H1 (cell line): ENCODE measurements around the gene ANKRD40. TPM values are rescaled to one million over a fixed set of nuclear protein-coding genes. Genes with fewer than 3 reads are reported as not detected.

ENCODE experiments used
- CTCF ChIA-PET: fragments of 300-600 bp; sonication (Branson Sonifier 250); formaldehyde crosslinking; loops from one replicate; lab custom pipeline; 2021; ENCODE audit not compliant: partially characterized antibody; lab: Charles Lee
- POLR2A ChIA-PET: fragments of 300-600 bp; sonication (Branson Sonifier 250); formaldehyde crosslinking; loops from one replicate; lab custom pipeline; 2021; ENCODE audit warnings: inconsistent platforms; ENCODE audit not compliant: partially characterized antibody; lab: Charles Lee
- DNase-seq, 2 experiments: peaks; one replicate each; pipeline versions ENCODE4 v3.0.0 to v3.0.0-alpha.2; 2010 to 2022; ENCODE audit warnings: low spot score in 2 of 2, low read depth in 1 of 2, mixed read lengths in 1 of 2
- FAIRE-seq: peaks from 2 replicates; lab custom pipeline; 2011; peaks lifted over from hg19 to GRCh38; lab: Jason Lieb, UNC
- H2AFZ ChIP-seq: 2 replicates; pipeline ENCODE4 v1.8.1; 2012; ENCODE audit warnings: low read length, inconsistent platforms
- H2AK5ac ChIP-seq: 2 replicates; pipeline ENCODE4 v1.6.1; 2013; ENCODE audit warnings: low read depth, low read length
- H2BK120ac ChIP-seq: replicated peaks from 2 replicates; pipeline ENCODE3; 2013; ENCODE audit warnings: low read depth, low read length, inconsistent platforms
- H2BK12ac ChIP-seq: 2 replicates; pipeline ENCODE4 v1.6.1; 2013; ENCODE audit warnings: low read depth, low read length
- H2BK15ac ChIP-seq: 2 replicates; pipeline ENCODE4 v1.6.1; 2013; ENCODE audit warnings: low read length
- H2BK20ac ChIP-seq: 2 replicates; pipeline ENCODE4 v1.6.1; 2013; ENCODE audit warnings: low read length
- H2BK5ac ChIP-seq: 2 replicates; pipeline ENCODE4 v1.6.1; 2013; ENCODE audit warnings: low read depth, low read length
- H3K14ac ChIP-seq: 2 replicates; pipeline ENCODE4 v1.6.1; 2013; ENCODE audit warnings: inconsistent platforms; ENCODE audit not compliant: insufficient read length
- H3K18ac ChIP-seq: 2 replicates; pipeline ENCODE4 v1.6.1; 2013; ENCODE audit warnings: low read length; ENCODE audit errors: extremely low read depth
- H3K23ac ChIP-seq: 2 replicates; pipeline ENCODE4 v1.6.1; 2013; ENCODE audit warnings: inconsistent platforms; ENCODE audit not compliant: insufficient read length
- H3K23me2 ChIP-seq: 2 replicates; pipeline ENCODE4 v1.6.1; 2013; ENCODE audit warnings: low read depth, low read length
- H3K27ac ChIP-seq: 2 replicates; pipeline ENCODE4 v1.6.1; 2011; ENCODE audit warnings: low read depth, low read length, inconsistent platforms
- H3K27me3 ChIP-seq, 4 experiments: replicated peaks in 1 of 4; 1 replicate in 1 of 4; 2 replicates in 3 of 4; pipeline versions ENCODE4 v1.6.1 to v1.8.1; 2011 to 2013; ENCODE audit warnings: low read length in 3 of 4, mild to moderate bottlenecking in 3 of 4, inconsistent platforms in 2 of 4, mixed read lengths in 2 of 4, moderate library complexity in 1 of 4; ENCODE audit not compliant: control insufficient read depth in 3 of 4, insufficient read depth in 3 of 4; ENCODE audit errors: extremely low read depth in 1 of 4
- H3K36me3 ChIP-seq, 4 experiments: 2 replicates each; pipeline versions ENCODE4 v1.6.1 to v1.8.1; 2011 to 2013; ENCODE audit warnings: mild to moderate bottlenecking in 4 of 4, low read length in 3 of 4, moderate library complexity in 2 of 4, control low read depth in 1 of 4, inconsistent platforms in 1 of 4; ENCODE audit not compliant: insufficient read depth in 4 of 4, control insufficient read depth in 2 of 4
- H3K4ac ChIP-seq: replicated peaks from 2 replicates; pipeline ENCODE3; 2013; ENCODE audit warnings: low read length, low read depth, mixed read lengths, inconsistent platforms; ENCODE audit not compliant: insufficient read length
- H3K4me1 ChIP-seq, 4 experiments: replicated peaks in 1 of 4; 1 replicate in 1 of 4; 2 replicates in 3 of 4; pipeline versions ENCODE4 v1.6.1 to v1.8.1; 2011 to 2013; ENCODE audit warnings: low read length in 3 of 4, inconsistent platforms in 2 of 4, mixed read lengths in 1 of 4; ENCODE audit not compliant: insufficient read depth in 4 of 4, control insufficient read depth in 3 of 4
- H3K4me2 ChIP-seq, 2 experiments: 2 replicates each; pipeline versions ENCODE4 v1.6.1 to v1.8.1; 2011 to 2013; ENCODE audit warnings: low read depth in 2 of 2, low read length in 2 of 2, control low read depth in 1 of 2, inconsistent platforms in 1 of 2, mild to moderate bottlenecking in 1 of 2; ENCODE audit not compliant: insufficient read depth in 1 of 2
- H3K4me3 ChIP-seq, 4 experiments: fragments of 200-600, 300-600 bp in 1 of 4; sonication (generic), shearing (Covaris generic), sonication (Bioruptor Twin) in 1 of 4; 2 replicates each; pipeline versions ENCODE4 v1.5.1 to v1.8.1; 2011 to 2016; ENCODE audit warnings: low read length in 4 of 4, low read depth in 3 of 4, control low read depth in 2 of 4, inconsistent platforms in 2 of 4, mild to moderate bottlenecking in 2 of 4, mixed read lengths in 1 of 4, moderate library complexity in 1 of 4; ENCODE audit not compliant: insufficient read depth in 2 of 4; ENCODE audit errors: extremely low read depth in 1 of 4
- H3K56ac ChIP-seq: replicated peaks from 2 replicates; pipeline ENCODE3; 2013; ENCODE audit warnings: low read depth, mild to moderate bottlenecking, mixed read lengths, low read length, inconsistent platforms; ENCODE audit not compliant: insufficient read length
- H3K79me1 ChIP-seq: 2 replicates; pipeline ENCODE4 v1.6.1; 2013; ENCODE audit warnings: low read depth, low read length, control low read depth
- H3K79me2 ChIP-seq, 2 experiments: 2 replicates each; pipeline versions ENCODE4 v1.6.1 to v1.8.1; 2012 to 2013; ENCODE audit warnings: low read length in 2 of 2, mild to moderate bottlenecking in 2 of 2, inconsistent platforms in 1 of 2; ENCODE audit not compliant: insufficient read depth in 2 of 2, control insufficient read depth in 1 of 2
- H3K9ac ChIP-seq, 4 experiments: replicated peaks in 1 of 4; 1 replicate in 1 of 4; 2 replicates in 3 of 4; pipeline versions ENCODE4 v1.6.1 to v1.8.1; 2011 to 2013; ENCODE audit warnings: low read depth in 3 of 4, low read length in 3 of 4, control low read depth in 2 of 4, mild to moderate bottlenecking in 2 of 4, moderate library complexity in 2 of 4, inconsistent platforms in 1 of 4; ENCODE audit errors: extremely low read depth in 1 of 4
- H3K9me3 ChIP-seq, 2 experiments: 2 replicates each; pipeline versions ENCODE4 v1.6.1 to v1.8.1; 2012 to 2013; ENCODE audit warnings: mild to moderate bottlenecking in 2 of 2, moderate library complexity in 2 of 2, control low read depth in 1 of 2, inconsistent platforms in 1 of 2, low read depth in 1 of 2, low read length in 1 of 2, mixed read lengths in 1 of 2; ENCODE audit not compliant: insufficient read depth in 2 of 2
- H4K20me1 ChIP-seq, 2 experiments: replicated peaks in 1 of 2; 2 replicates each; pipeline versions ENCODE3 to v1.8.1; 2011 to 2013; ENCODE audit warnings: inconsistent platforms in 2 of 2, low read length in 2 of 2, mild to moderate bottlenecking in 1 of 2; ENCODE audit not compliant: insufficient read depth in 2 of 2, control insufficient read depth in 1 of 2
- H4K5ac ChIP-seq: 2 replicates; pipeline ENCODE4 v1.6.1; 2013; ENCODE audit warnings: low read length, low read depth, mixed read lengths, inconsistent platforms; ENCODE audit not compliant: insufficient read length
- H4K8ac ChIP-seq: 2 replicates; pipeline ENCODE4 v1.8.0; 2013; ENCODE audit warnings: mild to moderate bottlenecking, moderate library complexity, low read length, inconsistent platforms; ENCODE audit not compliant: insufficient read depth; ENCODE audit errors: extremely low read depth
- H4K91ac ChIP-seq: replicated peaks from 2 replicates; pipeline ENCODE3; 2013; ENCODE audit warnings: low read length, mixed read lengths, inconsistent platforms; ENCODE audit not compliant: insufficient read length
- BRCA1 ChIP-seq: IDR thresholded peaks from 2 replicates; pipeline ENCODE4 v1.6.1; 2012; ENCODE audit warnings: low read depth, low read length, improper control_type of control experiment
- CEBPB ChIP-seq: IDR thresholded peaks from 2 replicates; pipeline ENCODE4 v1.6.1; 2012; ENCODE audit warnings: low read depth, low read length
- RFX5 ChIP-seq: IDR thresholded peaks from 2 replicates; pipeline ENCODE4 v1.6.1; 2011; ENCODE audit warnings: low read depth, low read length, improper control_type of control experiment, borderline replicate concordance
- RNF2 ChIP-seq: fragments of 200-900, 300-1000 bp; sonication (generic); IDR thresholded peaks from 2 replicates; pipeline ENCODE4 v1.7.1; 2016; ENCODE audit warnings: borderline replicate concordance, low read depth, mild to moderate bottlenecking, antibody characterized with exemption, low read length; ENCODE audit not compliant: poor library complexity, severe bottlenecking; ENCODE audit errors: missing control alignments
- YY1 ChIP-seq: IDR thresholded peaks from 2 replicates; pipeline ENCODE4 v1.6.1; 2011; ENCODE audit warnings: low read depth, mild to moderate bottlenecking, low read length
- WGBS, 2 experiments: shearing (Covaris generic) in 1 of 2; methylation state at CpG; one replicate each; pipeline versions ENCODE4 v1.1.6 to v1.1.7; 2013 to 2015; ENCODE audit warnings: low lambda C conversion rate in 2 of 2, mixed read lengths in 2 of 2, inconsistent platforms in 1 of 2, low coverage in 1 of 2, missing lambda C conversion rate in 1 of 2; ENCODE audit not compliant: insufficient replicate concordance in 2 of 2, insufficient coverage in 1 of 2, insufficient read length in 1 of 2; ENCODE audit errors: extremely low coverage in 1 of 2, missing lambda C conversion rate in 1 of 2; 5-methylcytosine and 5-hydroxymethylcytosine counted together
- polyA plus RNA-seq, 7 experiments: library from polyadenylated mRNA; depleted of rRNA in 3 of 7; stranded (reverse) in 5 of 7; unstranded in 2 of 7; fragments of >200 nt in 5 of 7; fragments of 200-250 nt in 2 of 7; gene quantifications; 1 replicate in 5 of 7; 2 replicates in 1 of 7; 4 replicates in 1 of 7; pipeline versions ENCODE4 v1.2.1 to v1.2.3, GENCODE V29; 2011 to 2013; ENCODE audit warnings: missing spikeins in 2 of 7, mixed read lengths in 2 of 7
- total RNA-seq: library from RNA; stranded (reverse); fragmentation: NEBNext Ultra II Directional; extraction: Animal tissue kit (Norgen Biotek cat#: 25700); gene quantifications from 2 replicates; pipeline ENCODE4 v1.2.1, GENCODE V29; 2021

ANKRD40 gene
- total and polyA plus RNA-seq, 2 of the 8 experiments (the other 6 are each of a cell fraction or from before 2014, with no cell fraction given): 26.1 to 50.1 TPM

DNA sequence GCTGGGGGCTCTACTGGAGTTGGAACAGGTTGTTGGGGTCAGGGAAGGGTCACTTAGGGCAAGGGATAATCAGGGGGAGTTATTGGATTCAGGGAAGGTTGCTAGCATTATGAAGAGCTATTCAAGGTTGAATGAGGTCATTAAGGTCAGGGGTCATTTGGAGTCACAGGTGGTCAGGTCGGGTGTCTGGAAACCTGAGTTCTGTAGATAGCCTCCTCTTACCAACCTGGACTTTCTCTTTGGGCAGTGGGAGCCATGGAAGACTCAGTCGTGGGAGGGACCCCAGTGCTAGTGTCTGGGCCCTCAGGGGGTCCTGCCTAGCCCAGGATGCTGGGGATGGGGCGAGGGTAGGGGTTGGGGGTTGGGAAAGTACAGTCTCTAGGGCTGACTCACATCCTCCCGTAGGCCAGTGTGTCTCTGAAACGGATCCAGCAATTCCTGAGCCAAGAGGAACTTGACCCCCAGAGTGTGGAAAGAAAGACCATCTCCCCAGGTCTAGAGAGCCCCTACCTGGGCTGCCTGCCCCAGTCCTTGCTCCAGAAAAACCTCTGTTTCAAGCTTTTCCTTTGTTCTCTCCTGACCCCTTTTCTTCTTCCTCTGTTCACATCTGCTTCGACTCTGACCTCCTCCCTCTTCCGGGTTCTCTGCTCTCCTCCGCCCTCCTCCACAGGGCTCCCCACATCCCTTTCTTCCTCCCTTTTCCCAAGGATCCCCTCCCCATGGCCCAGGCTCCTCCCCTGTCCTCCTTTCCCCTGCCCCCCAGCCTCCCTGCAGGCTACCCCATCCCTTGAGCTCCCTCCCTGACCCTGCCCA, 39.5 kb downstream of the ANKRD40 start:
- no peak overlapping the region for H4K5ac ChIP-seq
- H3K4ac ChIP-seq: peak overlapping the region; percentile 21
- no peaks in the 10 kb centered on the region for H3K27me3 ChIP-seq
- ChIA-PET CTCF (interaction anchor here (0.8 to 5.1 kb wide), 14 partner anchors 8 to 108 kb away, joined by 3 to 32 read pairs (median 4); partner anchors contain the start of gene CACNA1G), POLR2A (interaction anchor here (0.9 to 1.2 kb wide), 2 partner anchors 15 to 117 kb away, joined by 3 read pairs; no protein-coding TSS in a partner anchor)
- peaks cover 0 to 14% (median 3%) of the 10 kb centered on the region in 4 experiments; a peak in 5 of 7 replicates for H3K4me1 ChIP-seq
- H2BK15ac ChIP-seq: peak overlapping the region; percentile 36; the same call in 1 of the 2 replicates
- no peak overlapping the region for H3K4me3 ChIP-seq
- no peak overlapping the region; the same call in 1 of the 2 replicates for H2AFZ ChIP-seq
- 0 out of 2 replicates have a peak overlapping the region, but pooled peaks have one; percentile 9 for H2BK12ac ChIP-seq
- no peaks in the 10 kb centered on the region for H3K23me2 ChIP-seq
- no peaks in the 10 kb centered on the region for H3K79me1 ChIP-seq
- H3K27ac ChIP-seq: no peak overlapping the region
- no peak overlapping the region for H3K9ac ChIP-seq
- H4K20me1 ChIP-seq: no peaks in the 10 kb centered on the region
- WGBS, 2 experiments: 43% methylated on average over 8 of the region's 8 CpGs; no CpG with 5 or more reads in 1 of the 2 experiments
- H3K36me3 ChIP-seq: no peaks in the 10 kb centered on the region
- H3K4me2 ChIP-seq: peak overlapping the region in 1 of 2 experiments; percentile 7; a peak in 2 of 4 replicates
- no peak for DNase-seq
- no peak overlapping the region; the same call in 1 of the 2 replicates for H2AK5ac ChIP-seq
- peak overlapping the region; percentile 51 for H4K91ac ChIP-seq
- H2BK20ac ChIP-seq: peak overlapping the region; percentile 48; the same call in 1 of the 2 replicates
- no peak for FAIRE-seq
- H2BK120ac ChIP-seq: no peak overlapping the region
- peak overlapping the region; percentile 60 for H3K18ac ChIP-seq
- no peak overlapping the region for H4K8ac ChIP-seq
- no peak overlapping the region for H3K23ac ChIP-seq
- H3K79me2 ChIP-seq: no peaks in the 10 kb centered on the region
- H3K56ac ChIP-seq: no peak overlapping the region
- H3K9me3 ChIP-seq: no peaks in the 10 kb centered on the region
- H3K14ac ChIP-seq: no peak overlapping the region
- H2BK5ac ChIP-seq: peak overlapping the region; percentile 71; the same call in 1 of the 2 replicates
- TF ChIP-seq RFX5 (no peak), BRCA1 (no peak), RNF2 (no peak), CEBPB (no peak), YY1 (no peak)
